GM12878 (cell line): ENCODE data around the gene MRNIP. TPM values are rescaled to one million over a fixed set of nuclear protein-coding genes. Genes with fewer than 3 reads are reported as not detected.

Experiments
- ATAC-seq: fragments of 200-7000 bp; cut with Tn5 transposase; 3 replicates; pipeline ENCODE4 v1.9.1; 2020; ENCODE audit warnings: mild to moderate bottlenecking, moderate library complexity
- BruUV-seq: library from RNA; stranded (reverse); fragments of 400-500 nt; replicated peaks from 2 replicates; lab custom pipeline; 2021; lab: Mats Ljungman, UMichigan
- CTCF ChIA-PET: fragments of 300-600 bp; sonication (Branson Sonifier 250); formaldehyde crosslinking; extraction: SDS; loops from one replicate; lab custom pipeline; 2021; ENCODE audit warnings: inconsistent platforms; lab: Yijun Ruan, JAX
- POLR2A ChIA-PET: fragments of 350-600 bp; formaldehyde crosslinking; extraction: SDS; loops from one replicate; lab custom pipeline; 2021; ENCODE audit warnings: inconsistent platforms; lab: Charles Lee
- RAD21 ChIA-PET: fragments of 300-600 bp; sonication (Branson Sonifier 250); formaldehyde crosslinking; loops from one replicate; lab custom pipeline; 2023; ENCODE audit warnings: antibody characterized with exemption; ENCODE audit not compliant: unreplicated experiment; lab: Charles Lee
- SMC1A ChIA-PET: fragments of 300-600 bp; sonication (Branson Sonifier 250); formaldehyde crosslinking; loops from one replicate; lab custom pipeline; 2023; ENCODE audit not compliant: unreplicated experiment, uncharacterized antibody; lab: Charles Lee
- DNase-seq: peaks from one replicate; pipeline ENCODE4 v3.0.0-alpha.2; 2011; ENCODE audit warnings: low read depth, low spot score
- FAIRE-seq: peaks from 3 replicates; lab custom pipeline; 2011; peaks lifted over from hg19 to GRCh38; lab: Jason Lieb, UNC
- H2AFZ ChIP-seq: 2 replicates; pipeline ENCODE4 v1.6.0; 2011; ENCODE audit warnings: low read depth, low read length, control low read depth; ENCODE audit not compliant: control insufficient read depth
- H3K27ac ChIP-seq: 2 replicates; pipeline ENCODE4 v1.5.1; 2011; ENCODE audit warnings: control low read depth; ENCODE audit not compliant: control insufficient read depth, insufficient read depth
- H3K27me3 ChIP-seq, 2 experiments: replicated peaks in 1 of 2; 2 replicates each; pipeline versions ENCODE4 v1.6.0 to v1.6.1; 2011; ENCODE audit warnings: low read length in 1 of 2; ENCODE audit not compliant: control insufficient read depth in 2 of 2, insufficient read depth in 2 of 2
- H3K36me3 ChIP-seq, 2 experiments: 2 replicates each; pipeline ENCODE4 v1.5.1; 2011; ENCODE audit warnings: low read length in 1 of 2; ENCODE audit not compliant: control insufficient read depth in 2 of 2, insufficient read depth in 2 of 2
- H3K4me1 ChIP-seq: 2 replicates; pipeline ENCODE4 v1.6.1; 2011; ENCODE audit warnings: mild to moderate bottlenecking, low read length, moderate library complexity, mixed read lengths; ENCODE audit not compliant: control insufficient read depth, insufficient read depth
- H3K4me2 ChIP-seq: 2 replicates; pipeline ENCODE4 v1.6.0; 2011; ENCODE audit warnings: control low read depth; ENCODE audit not compliant: control insufficient read depth, insufficient read depth
- H3K4me3 ChIP-seq: fragments of 200-600 bp; sonication (generic); 2 replicates; pipeline ENCODE4 v1.5.1; 2016
- H3K79me2 ChIP-seq: 2 replicates; pipeline ENCODE4 v1.6.0; 2011; ENCODE audit warnings: low read length; ENCODE audit not compliant: control insufficient read depth, insufficient read depth
- H3K9ac ChIP-seq: 2 replicates; pipeline ENCODE4 v1.8.0; 2011; ENCODE audit warnings: low read length, control low read depth, mixed read lengths; ENCODE audit not compliant: control insufficient read depth, insufficient read depth
- H3K9me3 ChIP-seq: replicated peaks from 3 replicates; pipeline ENCODE4 v1.5.1; 2011; ENCODE audit warnings: mild to moderate bottlenecking, low read length; ENCODE audit not compliant: control insufficient read depth, insufficient read depth
- H4K20me1 ChIP-seq: 2 replicates; pipeline ENCODE4 v1.6.0; 2011; ENCODE audit not compliant: control insufficient read depth, insufficient read depth
- BRCA1 ChIP-seq: IDR thresholded peaks from 2 replicates; pipeline ENCODE4 v1.6.1; 2011; ENCODE audit warnings: low read depth, low read length, improper control_type of control experiment
- CHD1 ChIP-seq: IDR thresholded peaks from 2 replicates; pipeline ENCODE4 v1.6.1; 2012; ENCODE audit warnings: low read depth, low read length, improper control_type of control experiment
- JUNB ChIP-seq: IDR thresholded peaks from 2 replicates; pipeline ENCODE4 v1.6.1; 2016; ENCODE audit warnings: antibody characterized with exemption, mild to moderate bottlenecking
- RBBP5 ChIP-seq: fragments of 200-600 bp; sonication (generic); conservative IDR thresholded peaks from 2 replicates; pipeline ENCODE4 v1.6.1; 2016
- SIX5 ChIP-seq: IDR thresholded peaks from 2 replicates; pipeline ENCODE4 v1.6.1; 2011; ENCODE audit warnings: mild to moderate bottlenecking, low read depth, low read length, moderate library complexity; ENCODE audit not compliant: severe bottlenecking
- SMC3 ChIP-seq: IDR thresholded peaks from 2 replicates; pipeline ENCODE4 v1.6.1; 2011; ENCODE audit warnings: low read length, improper control_type of control experiment, borderline replicate concordance
- SREBF1 ChIP-seq: IDR thresholded peaks from 2 replicates; pipeline ENCODE4 v1.6.1; 2012; ENCODE audit warnings: mild to moderate bottlenecking, low read length
- STAT1 ChIP-seq: fragments of 450-650 bp; conservative IDR thresholded peaks from 2 replicates; pipeline ENCODE4 v1.6.1; 2014; ENCODE audit warnings: antibody characterized with exemption, mild to moderate bottlenecking
- TARDBP ChIP-seq: IDR thresholded peaks from 2 replicates; pipeline ENCODE4 v1.6.1; 2016; ENCODE audit warnings: borderline replicate concordance
- TCF3 ChIP-seq: IDR thresholded peaks from 2 replicates; pipeline ENCODE4 v1.6.1; 2012; ENCODE audit warnings: low read depth, mild to moderate bottlenecking, low read length, borderline replicate concordance; ENCODE audit not compliant: insufficient read depth
- YY1 ChIP-seq: IDR thresholded peaks from 2 replicates; pipeline ENCODE4 v1.6.1; 2011; ENCODE audit warnings: low read depth, mild to moderate bottlenecking, low read length
- ZNF622 ChIP-seq: fragments of 450-650 bp; IDR thresholded peaks from 2 replicates; pipeline ENCODE4 v1.6.1; 2017; ENCODE audit warnings: mild to moderate bottlenecking, inconsistent platforms
- WGBS: methylation state at CpG from one replicate; pipeline ENCODE4 v1.1.6; 2016; ENCODE audit warnings: low lambda C conversion rate; ENCODE audit not compliant: insufficient replicate concordance, insufficient coverage; ENCODE audit errors: missing lambda C conversion rate; 5-methylcytosine and 5-hydroxymethylcytosine counted together
- in situ Hi-C: fragments of 300-500 bp; cut with MboI; formaldehyde crosslinking; loops from 9 replicates; pipeline ENCODE4 v1.14.3; 2018; ENCODE audit warnings: mixed read lengths
- intact Hi-C: fragments of 100-400 bp; cut with micrococcal nuclease; formaldehyde crosslinking; loops from one replicate; pipeline ENCODE4 v1.14.2; 2022; ENCODE audit not compliant: unreplicated experiment
- polyA plus RNA-seq, 11 experiments: library from polyadenylated mRNA; depleted of rRNA in 4 of 11; unstranded in 6 of 11; stranded (reverse) in 5 of 11; fragments of >200 nt; fragmentation: Nextera tagmentation in 4 of 11; fragmentation: Illumina TruSeq in 1 of 11; extraction: Ambion mirVana in 4 of 11; extraction: Trizol in 1 of 11; gene quantifications; 1 replicate in 1 of 11; 2 replicates in 10 of 11; pipeline versions ENCODE4 v1.2.1 to v1.2.3, GENCODE V29; 2011 to 2016; ENCODE audit warnings: inconsistent platforms in 2 of 11, missing spikeins in 2 of 11, low read depth in 1 of 11
- total RNA-seq, 4 experiments: library from RNA; depleted of rRNA in 3 of 4; stranded (reverse); fragments of >200 nt in 3 of 4; fragmentation: Illumina TruSeq in 1 of 4; extraction: Trizol in 1 of 4; gene quantifications; 2 replicates each; pipeline versions ENCODE4 v1.2.1 to v1.2.3, GENCODE V29; 2013 to 2021
- TF ChIP-seq, protein P1 (sequence below): IDR thresholded peaks from 2 replicates; pipeline ENCODE4 v1.6.1; 2012; ENCODE audit warnings: low read length, inconsistent platforms
- TF ChIP-seq, protein P2 (sequence below): fragments of 450-650 bp; IDR thresholded peaks from 2 replicates; pipeline ENCODE4 v1.6.1; 2017; ENCODE audit warnings: mild to moderate bottlenecking, low read depth, inconsistent platforms; ENCODE audit not compliant: poor library complexity, severe bottlenecking

MRNIP gene
- total and polyA plus RNA-seq, 10 of the 15 experiments (the other 5 are each of a cell fraction or from before 2014, with no cell fraction given) = 2.4 to 30.4 (median 13.1) TPM

DNA sequence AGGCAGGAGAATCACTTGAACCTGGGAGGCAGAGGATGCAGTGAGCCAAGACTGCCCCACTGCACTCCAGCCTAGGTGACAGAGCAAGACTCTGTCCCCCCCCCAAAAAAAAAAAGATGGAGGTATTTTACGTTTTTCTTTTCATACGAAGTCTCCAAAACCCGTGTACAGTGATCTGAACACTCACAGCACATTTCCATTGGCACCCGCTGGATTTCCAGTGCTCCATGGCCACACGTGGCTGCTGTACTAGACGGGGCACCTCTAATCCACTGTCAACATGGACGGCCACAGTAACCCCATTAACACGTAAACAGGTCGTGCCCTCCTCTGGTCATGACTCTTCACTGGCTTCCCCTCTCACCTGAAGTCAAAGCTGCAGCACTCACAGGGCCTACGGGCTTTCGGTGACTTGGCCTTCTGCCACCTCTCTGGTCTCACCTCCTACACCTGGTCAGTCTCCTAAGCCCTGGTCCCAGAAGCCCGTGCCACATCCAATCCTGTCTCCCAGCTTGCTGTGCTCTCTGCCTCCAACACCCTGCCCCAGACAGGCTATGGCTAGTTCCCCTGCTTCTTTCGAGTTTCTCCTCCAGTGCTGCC lies 27.0 kb upstream of the MRNIP start:
- FAIRE-seq = no peak
- Histone ChIP-seq H3K27ac (no peak overlapping the region), H3K9ac (no peak overlapping the region), H2AFZ (no peak overlapping the region), H4K20me1 (no peaks in the 10 kb centered on the region), H3K4me2 (no peak overlapping the region), H3K79me2 (no peaks in the 10 kb centered on the region)
- in situ Hi-C loops = no loop called here
- ChIA-PET POLR2A (no interaction called here), SMC1A (no interaction called here), RAD21 (no interaction called here)
- 98% methylated on average over 13 of the region's 13 CpGs for WGBS
- DNase-seq = no peak
- no TSS peak for BruUV-seq
- TF ChIP-seq BRCA1 (no peak), ZNF622 (no peak), STAT1 (no peak), CHD1 (no peak), SREBF1 (no peak)
- TF ChIP-seq, all 136 proteins: peak for 0
- no peaks in the 10 kb centered on the region for H3K27me3 ChIP-seq
- peaks cover 15 to 18% of the 10 kb centered on the region in 2 experiments for H3K36me3 ChIP-seq
- no peaks in the 10 kb centered on the region for H3K4me1 ChIP-seq
- peaks cover 16% of the 10 kb centered on the region for H3K9me3 ChIP-seq
- H3K4me3 ChIP-seq = no peak overlapping the region
- CTCF ChIA-PET = no interaction called here
- intact Hi-C loops = no loop called here
- ATAC-seq = no peak

DNA sequence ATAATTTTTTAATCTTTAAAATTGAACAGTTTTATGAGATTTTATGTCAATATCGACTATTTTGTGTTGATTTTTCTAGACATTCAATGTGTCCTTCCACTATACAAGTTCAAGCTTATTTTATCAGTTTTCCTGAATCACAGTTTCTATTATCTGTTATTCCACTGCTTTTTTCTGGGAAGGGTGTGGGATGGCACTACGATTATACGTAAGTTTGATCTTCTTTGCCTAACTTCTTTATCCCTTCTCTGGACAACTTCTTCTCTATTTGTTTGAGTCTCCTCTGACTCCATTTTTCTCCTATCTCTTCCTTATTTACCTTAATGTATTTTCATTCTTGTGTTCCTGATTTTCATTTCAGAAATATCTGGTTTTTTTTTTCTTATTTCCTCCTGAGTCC lies 24.5 kb upstream of the MRNIP start:
- H3K4me1 ChIP-seq = no peaks in the 10 kb centered on the region
- in situ Hi-C loops (no loop called here), intact Hi-C loops (no loop called here)
- H3K36me3 ChIP-seq = peaks cover 14 to 18% of the 10 kb centered on the region in 2 experiments
- H3K4me2 ChIP-seq = no peak overlapping the region
- H3K27ac ChIP-seq = no peak overlapping the region
- 97% methylated on average over 3 of the region's 3 CpGs for WGBS
- no peaks in the 10 kb centered on the region for H3K27me3 ChIP-seq
- peaks cover 16% of the 10 kb centered on the region for H3K9me3 ChIP-seq
- no peak overlapping the region for H2AFZ ChIP-seq
- FAIRE-seq (no peak), ATAC-seq (no peak), DNase-seq (no peak)
- ChIA-PET CTCF (no interaction called here), SMC1A (interaction anchor here (1.3 kb wide), 1 partner anchor 12 kb away, joined by 3 read pairs; no protein-coding TSS in a partner anchor), RAD21 (no interaction called here), POLR2A (interaction anchor here (0.6 kb wide), 1 partner anchor 218 kb away, joined by 5 read pairs; no protein-coding TSS in a partner anchor)
- H4K20me1 ChIP-seq = no peaks in the 10 kb centered on the region
- H3K9ac ChIP-seq = no peak overlapping the region
- no peak for TF ChIP-seq SMC3
- no peak for TF ChIP-seq JUNB
- no peak for TF ChIP-seq SIX5
- no peak for TF ChIP-seq SREBF1
- TF ChIP-seq YY1 = no peak
- TF ChIP-seq RBBP5 = no peak
- TF ChIP-seq, protein P1, sequence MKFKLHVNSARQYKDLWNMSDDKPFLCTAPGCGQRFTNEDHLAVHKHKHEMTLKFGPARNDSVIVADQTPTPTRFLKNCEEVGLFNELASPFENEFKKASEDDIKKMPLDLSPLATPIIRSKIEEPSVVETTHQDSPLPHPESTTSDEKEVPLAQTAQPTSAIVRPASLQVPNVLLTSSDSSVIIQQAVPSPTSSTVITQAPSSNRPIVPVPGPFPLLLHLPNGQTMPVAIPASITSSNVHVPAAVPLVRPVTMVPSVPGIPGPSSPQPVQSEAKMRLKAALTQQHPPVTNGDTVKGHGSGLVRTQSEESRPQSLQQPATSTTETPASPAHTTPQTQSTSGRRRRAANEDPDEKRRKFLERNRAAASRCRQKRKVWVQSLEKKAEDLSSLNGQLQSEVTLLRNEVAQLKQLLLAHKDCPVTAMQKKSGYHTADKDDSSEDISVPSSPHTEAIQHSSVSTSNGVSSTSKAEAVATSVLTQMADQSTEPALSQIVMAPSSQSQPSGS = no peak
- no peak for TF ChIP-seq TCF3
- TF ChIP-seq, protein P2, sequence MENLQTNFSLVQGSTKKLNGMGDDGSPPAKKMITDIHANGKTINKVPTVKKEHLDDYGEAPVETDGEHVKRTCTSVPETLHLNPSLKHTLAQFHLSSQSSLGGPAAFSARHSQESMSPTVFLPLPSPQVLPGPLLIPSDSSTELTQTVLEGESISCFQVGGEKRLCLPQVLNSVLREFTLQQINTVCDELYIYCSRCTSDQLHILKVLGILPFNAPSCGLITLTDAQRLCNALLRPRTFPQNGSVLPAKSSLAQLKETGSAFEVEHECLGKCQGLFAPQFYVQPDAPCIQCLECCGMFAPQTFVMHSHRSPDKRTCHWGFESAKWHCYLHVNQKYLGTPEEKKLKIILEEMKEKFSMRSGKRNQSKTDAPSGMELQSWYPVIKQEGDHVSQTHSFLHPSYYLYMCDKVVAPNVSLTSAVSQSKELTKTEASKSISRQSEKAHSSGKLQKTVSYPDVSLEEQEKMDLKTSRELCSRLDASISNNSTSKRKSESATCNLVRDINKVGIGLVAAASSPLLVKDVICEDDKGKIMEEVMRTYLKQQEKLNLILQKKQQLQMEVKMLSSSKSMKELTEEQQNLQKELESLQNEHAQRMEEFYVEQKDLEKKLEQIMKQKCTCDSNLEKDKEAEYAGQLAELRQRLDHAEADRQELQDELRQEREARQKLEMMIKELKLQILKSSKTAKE = no peak
- TF ChIP-seq TARDBP = no peak
- no peaks in the 10 kb centered on the region for H3K79me2 ChIP-seq
- H3K4me3 ChIP-seq = no peak overlapping the region
- no TSS peak for BruUV-seq
